ENCODE measurements around the gene ECPAS.
"Not testable (repeated sequence)": the region's sequence is repeated elsewhere in the genome, so short reads cannot be mapped to it uniquely, and the experiment has no call there.

The ECPAS gene

DNA sequence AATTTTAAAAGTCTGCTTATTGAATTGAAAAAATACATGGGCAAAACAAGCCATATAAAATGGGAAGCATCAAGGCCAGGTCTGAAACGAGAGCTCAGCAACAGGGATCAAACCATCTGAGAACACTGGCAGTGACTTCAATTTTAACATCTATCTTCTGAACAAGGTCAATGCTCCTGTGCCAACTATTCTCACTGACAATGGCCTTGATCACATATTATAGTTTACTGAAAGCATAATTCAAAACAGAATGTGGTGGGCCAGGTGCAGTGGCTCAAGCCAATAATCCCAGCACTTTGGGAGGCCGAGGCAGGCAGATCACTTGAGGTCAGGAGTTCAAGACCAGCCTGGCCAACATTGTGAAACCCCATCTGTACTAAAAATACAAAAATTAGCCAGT lies 9.0 kb downstream of the ECPAS start:
- no peak for DNase-seq

DNA sequence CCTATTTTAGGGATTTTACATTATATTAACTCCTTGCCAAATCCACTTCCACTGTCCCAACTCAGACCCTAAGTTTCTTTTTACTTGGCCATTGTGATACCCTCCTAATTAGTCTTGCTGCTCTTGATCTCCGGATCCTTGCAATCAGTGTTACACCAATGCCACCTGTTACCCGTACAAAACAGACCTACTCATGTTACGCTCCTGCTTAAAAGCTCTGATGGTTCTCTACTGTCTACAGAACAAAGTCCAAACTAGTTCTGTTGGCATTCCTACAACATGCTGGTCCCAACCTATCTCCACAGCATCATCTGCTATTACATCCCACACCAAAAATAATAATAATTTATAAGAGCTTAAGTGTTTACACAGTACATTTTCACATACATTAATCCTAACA lies 9.8 kb downstream of the ECPAS start:
- no peak for DNase-seq

- DNase-seq, result no peak
Observed at GRCh38 chr9:111467778-111468367, 16.3 kb downstream of the ECPAS start.

GRCh38 chr9:111463048-111463447 lies 21.1 kb downstream of the ECPAS start:
- no peak for DNase-seq

DNA sequence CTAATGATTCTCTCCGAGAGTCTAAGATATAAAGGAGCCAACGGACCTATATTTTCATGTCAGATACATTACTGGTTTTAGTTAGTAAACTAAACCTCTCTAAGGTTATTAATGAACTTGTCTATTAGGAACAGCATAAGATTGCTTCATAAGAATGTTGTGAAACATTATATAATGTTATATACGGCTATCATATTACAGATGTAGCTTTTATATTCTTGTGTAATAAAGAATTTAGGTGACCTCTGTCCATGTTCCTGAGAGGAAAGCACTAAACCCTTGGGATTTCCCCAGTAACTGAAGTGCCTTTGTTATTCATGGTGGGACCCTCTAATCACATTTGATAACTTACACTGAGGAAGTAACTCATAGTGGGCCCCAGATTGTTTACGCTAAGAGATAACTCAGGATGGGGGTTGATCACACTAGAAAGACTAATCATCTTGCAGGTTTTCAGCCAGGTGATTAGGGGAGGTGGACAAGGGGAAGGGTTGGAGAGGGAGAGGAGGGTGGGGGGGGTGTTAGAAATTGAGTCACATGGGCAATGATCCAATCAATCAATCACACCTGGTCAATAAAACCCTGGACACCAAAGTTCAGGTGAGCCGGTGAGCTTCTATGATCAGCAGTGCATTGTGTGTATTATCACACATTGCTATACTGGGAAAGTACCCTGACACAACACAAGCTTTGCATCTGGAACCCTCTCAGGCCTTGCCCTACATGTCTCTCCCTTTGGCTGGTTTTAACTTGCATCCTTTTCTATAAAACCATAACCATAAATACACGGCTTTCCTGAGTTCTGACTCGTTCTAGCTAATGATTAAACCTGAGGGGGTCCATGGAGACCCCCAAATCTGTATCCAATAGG lies 25.8 kb downstream of the ECPAS start:
- no peak for DNase-seq

DNA sequence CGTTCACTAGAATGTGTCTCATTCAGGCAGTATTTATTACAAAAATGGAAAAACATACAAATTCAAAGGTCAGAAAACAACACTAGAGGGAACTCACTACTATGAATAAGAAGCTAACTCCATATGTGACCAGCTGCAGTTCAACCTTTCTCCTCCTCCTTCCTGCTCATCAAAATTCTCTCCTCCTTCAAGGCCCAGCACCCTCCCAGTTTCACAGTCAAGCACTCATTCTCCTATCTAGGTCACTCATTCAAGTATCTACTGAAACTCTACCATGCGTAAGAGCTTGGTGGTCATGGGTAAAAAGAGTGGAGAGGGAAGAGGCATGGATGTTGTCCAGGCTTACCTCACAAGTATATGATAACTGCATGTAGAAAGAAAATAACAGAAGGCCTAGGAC lies 27.7 kb downstream of the ECPAS start:
- DNase-seq, result no peak

DNA sequence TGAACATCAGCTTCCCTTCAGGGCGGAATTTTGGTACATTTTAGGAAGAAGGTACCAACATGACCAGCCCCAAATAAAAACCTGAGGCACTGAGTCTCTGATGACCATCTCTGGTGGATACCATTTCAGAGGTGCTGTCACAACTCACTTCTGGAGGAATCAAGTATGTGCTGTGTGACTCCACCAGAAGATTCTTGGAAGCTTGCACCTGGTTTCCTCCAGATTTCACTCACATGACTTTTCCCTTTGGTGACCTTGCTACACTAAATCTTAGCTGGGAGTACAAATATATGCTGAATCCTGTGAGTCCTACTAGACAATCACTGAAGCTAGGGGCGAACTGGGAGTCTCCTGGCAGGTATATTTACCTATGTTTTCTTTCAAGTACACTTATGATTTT lies 28.5 kb downstream of the ECPAS start:
- no peak for DNase-seq

DNA sequence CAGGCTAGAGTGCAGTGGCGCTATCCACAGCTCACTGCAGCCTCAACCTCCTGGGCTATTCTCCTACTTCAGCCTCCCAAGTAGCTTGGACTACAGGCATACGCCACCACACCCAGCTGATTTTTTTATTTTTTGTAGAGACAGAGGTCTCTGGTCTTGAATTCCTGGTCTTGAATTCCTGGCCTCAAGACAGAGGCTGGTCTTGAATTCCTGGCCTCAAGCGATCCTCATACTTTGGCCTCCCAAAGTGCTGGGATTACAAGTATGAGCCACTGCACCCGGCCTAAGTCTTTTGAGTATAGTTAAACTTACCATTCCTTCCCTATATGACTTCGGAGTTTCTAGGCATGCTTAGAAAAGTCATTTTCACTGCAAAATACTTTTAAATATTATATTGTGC lies 29.4 kb downstream of the ECPAS start:
- DNase-seq, result no peak

DNA sequence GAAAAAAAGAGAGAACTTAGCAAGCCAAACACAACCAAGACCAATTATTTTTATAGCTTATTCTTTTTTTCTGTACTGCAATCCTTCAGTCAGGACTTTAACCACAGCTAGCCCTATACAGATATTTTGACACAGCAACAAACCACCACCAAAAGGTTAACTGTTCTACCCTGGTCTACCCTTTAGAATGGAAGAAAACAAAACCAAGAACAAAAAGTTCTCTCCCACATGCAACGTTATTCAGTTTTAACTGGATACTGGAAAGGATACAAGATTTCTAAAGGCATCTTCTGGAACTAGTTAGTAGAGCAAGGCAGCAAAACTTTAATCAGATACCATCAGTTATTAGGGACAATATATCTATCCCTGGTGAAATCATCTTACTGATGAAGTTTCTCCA lies 32.6 kb downstream of the ECPAS start:
- no peak for DNase-seq

- DNase-seq, result no peak
Observed at GRCh38 chr9:111450124-111450523, 34.1 kb downstream of the ECPAS start.

GRCh38 chr9:111449705-111450104 lies 34.5 kb downstream of the ECPAS start:
- no peak for DNase-seq

GRCh38 chr9:111445799-111446198 lies 38.4 kb downstream of the ECPAS start:
- DNase-seq, result not testable (repeated sequence)

- DNase-seq, result no peak
Observed at GRCh38 chr9:111443454-111443853, 40.7 kb downstream of the ECPAS start.

GRCh38 chr9:111442360-111443027 lies 41.7 kb downstream of the ECPAS start:
- DNase-seq, result no peak

GRCh38 chr9:111440226-111440625 lies 44.0 kb downstream of the ECPAS start:
- no peak for DNase-seq

- DNase-seq, result no peak
Observed at GRCh38 chr9:111438541-111439235, 45.5 kb downstream of the ECPAS start.

- no peak for DNase-seq
Observed at GRCh38 chr9:111436571-111436970, 47.6 kb downstream of the ECPAS start.

DNA sequence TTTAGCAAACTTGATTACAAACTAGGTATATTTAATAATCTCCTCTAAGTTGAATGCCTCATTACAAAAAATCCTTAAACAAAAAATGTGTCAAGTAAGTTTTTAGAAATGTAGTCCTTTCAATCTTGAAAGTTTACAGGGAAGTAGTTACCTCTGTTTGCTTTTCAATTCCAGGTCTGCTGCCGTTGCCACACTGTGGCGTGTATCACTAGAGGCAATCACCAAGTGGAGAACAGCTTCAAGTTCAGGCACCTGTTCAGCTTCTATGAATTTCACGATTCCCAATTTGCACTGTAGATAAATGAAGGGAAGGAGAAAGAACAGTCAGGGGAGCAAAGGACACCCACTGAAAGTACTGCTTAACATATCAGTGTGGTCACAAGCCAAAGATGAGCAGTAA lies 51.1 kb downstream of the ECPAS start:
- DNase-seq, result no peak

DNA sequence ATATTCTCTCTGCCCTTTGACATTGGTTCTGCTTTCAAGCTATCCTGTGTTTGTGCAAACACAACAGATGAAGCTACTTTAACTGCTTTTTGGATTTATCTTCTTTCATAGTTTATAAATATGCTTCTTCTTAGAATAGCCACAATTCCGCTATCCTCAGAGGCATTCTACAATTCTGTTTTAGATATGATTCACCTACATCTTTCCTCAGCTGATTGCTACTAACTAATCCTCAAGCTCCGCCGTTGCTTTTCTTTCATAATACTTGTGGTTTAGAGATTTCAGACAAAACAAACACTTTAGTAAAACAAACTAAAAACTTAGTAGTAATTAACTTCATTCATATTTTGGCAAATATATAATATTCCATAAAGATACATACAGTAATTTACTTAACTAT lies 52.5 kb downstream of the ECPAS start:
- no peak for DNase-seq

DNA sequence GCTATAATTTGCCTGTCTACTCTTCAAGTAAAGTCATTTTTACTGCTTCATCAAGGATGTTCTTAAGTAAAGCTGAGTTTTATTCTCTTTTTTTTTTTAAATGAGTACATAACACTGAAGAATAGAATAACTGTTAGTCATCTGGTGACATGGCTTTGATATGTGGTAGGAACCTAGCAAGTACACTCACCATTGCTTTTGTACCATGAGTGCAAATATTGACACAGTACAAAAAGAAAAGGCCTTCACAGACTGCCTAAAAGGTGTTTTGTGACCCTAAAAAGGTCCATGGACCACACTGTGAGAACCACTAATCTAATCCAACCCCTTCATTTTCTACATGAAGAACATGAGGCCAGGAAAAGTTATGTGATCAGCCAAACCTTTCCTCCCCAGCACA lies 55.0 kb downstream of the ECPAS start:
- no peak for DNase-seq

GRCh38 chr9:111427186-111427585 lies 57.0 kb downstream of the ECPAS start:
- DNase-seq, result no peak

GRCh38 chr9:111423389-111423788 lies 60.8 kb downstream of the ECPAS start:
- DNase-seq, result no peak

DNA sequence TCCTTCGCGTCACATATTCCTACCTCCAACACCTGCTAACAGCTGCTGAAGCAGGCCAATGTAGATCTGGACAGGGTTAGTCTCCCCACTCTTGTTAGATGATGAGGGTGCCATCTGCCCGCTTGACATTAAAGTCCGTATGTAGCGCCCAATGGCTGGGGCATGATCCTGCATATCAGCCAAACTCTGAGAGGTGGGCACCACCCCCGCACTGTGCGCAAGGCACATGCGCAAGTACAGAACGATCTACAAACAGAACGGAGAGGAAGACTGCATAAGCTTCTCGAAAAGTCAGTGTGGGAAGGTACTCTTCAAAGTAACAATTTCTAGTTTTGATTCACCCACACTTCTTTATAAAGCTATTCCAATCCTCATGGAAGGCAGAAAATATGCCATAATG lies 69.8 kb downstream of the ECPAS start:
- no peak for DNase-seq

DNA sequence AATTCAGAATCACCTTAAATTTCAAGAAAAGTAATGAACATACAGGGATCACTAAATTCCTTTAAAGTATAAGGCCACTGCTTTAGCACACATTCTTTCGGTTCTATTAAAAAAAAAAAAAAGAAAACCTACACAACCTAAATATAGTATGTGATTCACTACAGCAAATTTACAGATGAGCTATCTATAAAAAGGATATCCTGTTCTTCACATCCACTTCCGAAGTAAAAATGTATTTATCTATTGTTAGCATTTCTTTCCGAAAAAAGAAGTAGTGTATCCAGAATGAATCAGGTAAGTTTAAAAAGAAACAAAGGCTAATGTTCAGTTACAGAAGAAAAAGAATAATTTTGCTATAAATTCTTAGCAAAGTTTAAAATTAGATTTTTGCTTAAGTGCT lies 70.2 kb downstream of the ECPAS start:
- DNase-seq, result no peak

Measured in activated CD4-positive, alpha-beta T cell treated with anti-CD3 and anti-CD28 coated beads, Interleukin-2, amount 50 U/mL, for 1 hour (primary cell).